Stimulated activated CD4-positive, alpha-beta T cell treated with anti-CD3 and anti-CD28 coated beads, Interleukin-2, amount 100 ng/mL, for 24 hours (primary cell): Measurements from ENCODE around the gene MMP28.

ENCODE experiments used
- DNase-seq, 2 donors: peaks; one replicate each; pipeline ENCODE4 v3.0.0-alpha.2; 2020

Gene MMP28

GRCh38 chr17:35717475-35717874 lies 78.0 kb downstream of the MMP28 start:
- DNase-seq: no peak

- DNase-seq: no peak
These were observed 78.5 kb downstream of the MMP28 start for GRCh38 chr17:35716897-35717465.

GRCh38 chr17:35716173-35716572 lies 79.3 kb downstream of the MMP28 start:
- DNase-seq: no peak
